GM12878 (cell line): ENCODE results near the gene SGTA. TPM values are rescaled to one million over a fixed set of nuclear protein-coding genes. Genes with fewer than 3 reads are reported as not detected.

Experiments used
- ATAC-seq: fragments of 200-7000 bp; cut with Tn5 transposase; 3 replicates; pipeline ENCODE4 v1.9.1; 2020; ENCODE audit warnings: mild to moderate bottlenecking, moderate library complexity
- BruUV-seq: library from RNA; stranded (reverse); fragments of 400-500 nt; replicated peaks from 2 replicates; lab custom pipeline; 2021; lab: Mats Ljungman, UMichigan
- CTCF ChIA-PET: fragments of 300-600 bp; sonication (Branson Sonifier 250); formaldehyde crosslinking; extraction: SDS; loops from one replicate; lab custom pipeline; 2021; ENCODE audit warnings: inconsistent platforms; lab: Yijun Ruan, JAX
- POLR2A ChIA-PET: fragments of 350-600 bp; formaldehyde crosslinking; extraction: SDS; loops from one replicate; lab custom pipeline; 2021; ENCODE audit warnings: inconsistent platforms; lab: Charles Lee
- RAD21 ChIA-PET: fragments of 300-600 bp; sonication (Branson Sonifier 250); formaldehyde crosslinking; loops from one replicate; lab custom pipeline; 2023; ENCODE audit warnings: antibody characterized with exemption; ENCODE audit not compliant: unreplicated experiment; lab: Charles Lee
- SMC1A ChIA-PET: fragments of 300-600 bp; sonication (Branson Sonifier 250); formaldehyde crosslinking; loops from one replicate; lab custom pipeline; 2023; ENCODE audit not compliant: unreplicated experiment, uncharacterized antibody; lab: Charles Lee
- DNase-seq: peaks from one replicate; pipeline ENCODE4 v3.0.0-alpha.2; 2011; ENCODE audit warnings: low read depth, low spot score
- FAIRE-seq: peaks from 3 replicates; lab custom pipeline; 2011; peaks lifted over from hg19 to GRCh38; lab: Jason Lieb, UNC
- H2AFZ ChIP-seq: 2 replicates; pipeline ENCODE4 v1.6.0; 2011; ENCODE audit warnings: low read depth, low read length, control low read depth; ENCODE audit not compliant: control insufficient read depth
- H3K27ac ChIP-seq: 2 replicates; pipeline ENCODE4 v1.5.1; 2011; ENCODE audit warnings: control low read depth; ENCODE audit not compliant: control insufficient read depth, insufficient read depth
- H3K27me3 ChIP-seq, 2 experiments: replicated peaks in 1 of 2; 2 replicates each; pipeline versions ENCODE4 v1.6.0 to v1.6.1; 2011; ENCODE audit warnings: low read length in 1 of 2; ENCODE audit not compliant: control insufficient read depth in 2 of 2, insufficient read depth in 2 of 2
- H3K36me3 ChIP-seq, 2 experiments: 2 replicates each; pipeline ENCODE4 v1.5.1; 2011; ENCODE audit warnings: low read length in 1 of 2; ENCODE audit not compliant: control insufficient read depth in 2 of 2, insufficient read depth in 2 of 2
- H3K4me1 ChIP-seq: 2 replicates; pipeline ENCODE4 v1.6.1; 2011; ENCODE audit warnings: mild to moderate bottlenecking, low read length, moderate library complexity, mixed read lengths; ENCODE audit not compliant: control insufficient read depth, insufficient read depth
- H3K4me2 ChIP-seq: 2 replicates; pipeline ENCODE4 v1.6.0; 2011; ENCODE audit warnings: control low read depth; ENCODE audit not compliant: control insufficient read depth, insufficient read depth
- H3K4me3 ChIP-seq: fragments of 200-600 bp; sonication (generic); 2 replicates; pipeline ENCODE4 v1.5.1; 2016
- H3K79me2 ChIP-seq: 2 replicates; pipeline ENCODE4 v1.6.0; 2011; ENCODE audit warnings: low read length; ENCODE audit not compliant: control insufficient read depth, insufficient read depth
- H3K9ac ChIP-seq: 2 replicates; pipeline ENCODE4 v1.8.0; 2011; ENCODE audit warnings: low read length, control low read depth, mixed read lengths; ENCODE audit not compliant: control insufficient read depth, insufficient read depth
- H3K9me3 ChIP-seq: replicated peaks from 3 replicates; pipeline ENCODE4 v1.5.1; 2011; ENCODE audit warnings: mild to moderate bottlenecking, low read length; ENCODE audit not compliant: control insufficient read depth, insufficient read depth
- H4K20me1 ChIP-seq: 2 replicates; pipeline ENCODE4 v1.6.0; 2011; ENCODE audit not compliant: control insufficient read depth, insufficient read depth
- ATF7 ChIP-seq: fragments of 450-650 bp; IDR thresholded peaks from 2 replicates; pipeline ENCODE4 v1.6.1; 2016; ENCODE audit warnings: low read depth, mild to moderate bottlenecking
- EP300 ChIP-seq, 2 experiments: fragments of 150-350 bp in 1 of 2; IDR thresholded peaks; 2 replicates each; pipeline ENCODE4 v1.6.1; 2011 to 2012; ENCODE audit warnings: low read depth in 2 of 2, low read length in 2 of 2, borderline replicate concordance in 1 of 2, improper control_type of control experiment in 1 of 2, inconsistent platforms in 1 of 2; ENCODE audit not compliant: control insufficient read depth in 1 of 2
- ESRRA ChIP-seq: IDR thresholded peaks from 2 replicates; pipeline ENCODE4 v1.6.1; 2012; ENCODE audit warnings: mild to moderate bottlenecking, low read length, improper control_type of control experiment
- EZH2 ChIP-seq: IDR thresholded peaks from 2 replicates; pipeline ENCODE4 v1.6.1; 2012; ENCODE audit warnings: low read depth, mild to moderate bottlenecking, control low read depth, inconsistent platforms, low read length, borderline replicate concordance; ENCODE audit not compliant: control insufficient read depth
- FOXK2 ChIP-seq: fragments of 450-650 bp; IDR thresholded peaks from 2 replicates; pipeline ENCODE4 v1.6.1; 2017; ENCODE audit warnings: mild to moderate bottlenecking, moderate library complexity
- HDAC6 ChIP-seq: fragments of 200-600 bp; sonication (generic); IDR thresholded peaks from one replicate; pipeline ENCODE4 v1.8.0; 2017; ENCODE audit warnings: antibody characterized with exemption; ENCODE audit not compliant: unreplicated experiment
- MEF2A ChIP-seq: IDR thresholded peaks from 2 replicates; pipeline ENCODE4 v1.6.1; 2011; ENCODE audit warnings: low read depth, mild to moderate bottlenecking, low read length, moderate library complexity; ENCODE audit not compliant: insufficient read depth
- NBN ChIP-seq: fragments of 450-650 bp; IDR thresholded peaks from 2 replicates; pipeline ENCODE4 v1.6.1; 2016
- NFIC ChIP-seq: IDR thresholded peaks from 2 replicates; pipeline ENCODE4 v1.6.1; 2012; ENCODE audit warnings: low read depth, mild to moderate bottlenecking, inconsistent platforms, low read length, moderate library complexity
- RAD51 ChIP-seq: fragments of 450-650 bp; IDR thresholded peaks from 2 replicates; pipeline ENCODE4 v1.6.1; 2016; ENCODE audit warnings: moderate library complexity, mild to moderate bottlenecking, inconsistent platforms
- RB1 ChIP-seq: fragments of 450-650 bp; formaldehyde crosslinking; IDR thresholded peaks from 2 replicates; pipeline ENCODE4 v1.6.1; 2017; ENCODE audit warnings: mild to moderate bottlenecking, borderline replicate concordance
- RELA ChIP-seq: fragments of 450-650 bp; IDR thresholded peaks from 2 replicates; pipeline ENCODE4 v1.8.0; 2014; ENCODE audit warnings: borderline replicate concordance; ENCODE audit not compliant: partially characterized antibody
- SMAD5 ChIP-seq: IDR thresholded peaks from 2 replicates; pipeline ENCODE4 v1.6.1; 2016; ENCODE audit warnings: antibody characterized with exemption, low read depth
- SUZ12 ChIP-seq: fragments of 200-600 bp; sonication (generic); IDR thresholded peaks from one replicate; pipeline ENCODE4 v1.6.1; 2018; ENCODE audit warnings: antibody characterized with exemption, mild to moderate bottlenecking; ENCODE audit not compliant: unreplicated experiment
- USF1 ChIP-seq: IDR thresholded peaks from 2 replicates; pipeline ENCODE4 v1.6.1; 2011; ENCODE audit warnings: borderline replicate concordance, low read depth, mild to moderate bottlenecking, moderate library complexity, mixed read lengths, low read length; ENCODE audit not compliant: insufficient read depth; ENCODE audit errors: extremely low read length
- ZNF592 ChIP-seq: fragments of 450-650 bp; IDR thresholded peaks from 2 replicates; pipeline ENCODE4 v1.6.1; 2017; ENCODE audit warnings: mild to moderate bottlenecking, moderate library complexity
- WGBS: methylation state at CpG from one replicate; pipeline ENCODE4 v1.1.6; 2016; ENCODE audit warnings: low lambda C conversion rate; ENCODE audit not compliant: insufficient replicate concordance, insufficient coverage; ENCODE audit errors: missing lambda C conversion rate; 5-methylcytosine and 5-hydroxymethylcytosine counted together
- in situ Hi-C: fragments of 300-500 bp; cut with MboI; formaldehyde crosslinking; loops from 9 replicates; pipeline ENCODE4 v1.14.3; 2018; ENCODE audit warnings: mixed read lengths
- intact Hi-C: fragments of 100-400 bp; cut with micrococcal nuclease; formaldehyde crosslinking; loops from one replicate; pipeline ENCODE4 v1.14.2; 2022; ENCODE audit not compliant: unreplicated experiment
- polyA plus RNA-seq, 11 experiments: library from polyadenylated mRNA; depleted of rRNA in 4 of 11; unstranded in 6 of 11; stranded (reverse) in 5 of 11; fragments of >200 nt; fragmentation: Nextera tagmentation in 4 of 11; fragmentation: Illumina TruSeq in 1 of 11; extraction: Ambion mirVana in 4 of 11; extraction: Trizol in 1 of 11; gene quantifications; 1 replicate in 1 of 11; 2 replicates in 10 of 11; pipeline versions ENCODE4 v1.2.1 to v1.2.3, GENCODE V29; 2011 to 2016; ENCODE audit warnings: inconsistent platforms in 2 of 11, missing spikeins in 2 of 11, low read depth in 1 of 11
- total RNA-seq, 4 experiments: library from RNA; depleted of rRNA in 3 of 4; stranded (reverse); fragments of >200 nt in 3 of 4; fragmentation: Illumina TruSeq in 1 of 4; extraction: Trizol in 1 of 4; gene quantifications; 2 replicates each; pipeline versions ENCODE4 v1.2.1 to v1.2.3, GENCODE V29; 2013 to 2021

Gene SGTA
- total and polyA plus RNA-seq, 10 of the 15 experiments (the other 5 are each of a cell fraction or from before 2014, with no cell fraction given) = 2.0 to 102 (median 48.2) TPM

GRCh38 chr19:2714531-2715269 is 68.4 kb downstream of the SGTA start:
- Histone ChIP-seq H3K4me2 (no peak overlapping the region), H3K27me3 (peaks cover 0 to 2% of the 10 kb centered on the region in 2 experiments; a peak in 1 of 4 replicates), H3K36me3 (no peaks in the 10 kb centered on the region), H3K9ac (no peak overlapping the region), H3K9me3 (peaks cover 7% of the 10 kb centered on the region; the same call in 1 of the 3 replicates), H3K4me1 (peaks cover 15% of the 10 kb centered on the region), H2AFZ (no peak overlapping the region), H4K20me1 (no peaks in the 10 kb centered on the region), H3K79me2 (no peaks in the 10 kb centered on the region), H3K4me3 (no peak overlapping the region), H3K27ac (no peak overlapping the region)
- BruUV-seq = no TSS peak
- TF ChIP-seq EZH2 = no peak
- TF ChIP-seq SMAD5 = no peak
- TF ChIP-seq RELA = no peak
- no peak for TF ChIP-seq RB1
- no peak for TF ChIP-seq NFIC
- TF ChIP-seq NBN = no peak
- no peak for TF ChIP-seq USF1
- no peak for TF ChIP-seq HDAC6
- no peak for TF ChIP-seq ESRRA
- no peak for TF ChIP-seq RAD51
- no peak for TF ChIP-seq MEF2A
- TF ChIP-seq EP300 (IDR thresholded peaks at IDR 0.05; ENCODE audit: borderline replicate concordance in 1 of 2, control insufficient read depth in 1 of 2, low read depth in 2 of 2, low read length in 2 of 2) = no peak
- TF ChIP-seq SUZ12 = no peak
- TF ChIP-seq FOXK2 = no peak
- TF ChIP-seq ATF7 = no peak
- TF ChIP-seq ZNF592 = no peak
- SMC1A ChIA-PET = no interaction called here
- DNase-seq (no peak), ATAC-seq (no peak), FAIRE-seq (no peak)
- RAD21 ChIA-PET = no interaction called here
- POLR2A ChIA-PET = interaction anchor here (1.1 kb wide), 1 partner anchor 13 kb away, joined by 6 read pairs; no protein-coding TSS in a partner anchor
- intact Hi-C loops (no loop called here), in situ Hi-C loops (no loop called here)
- CTCF ChIA-PET = interaction anchor here (1.0 kb wide), 1 partner anchor 16 kb away, joined by 3 read pairs; no protein-coding TSS in a partner anchor
- 70% methylated on average over 14 of the region's 16 CpGs for WGBS
